H1 (cell line): ENCODE data around the gene KCNIP3. TPM values are rescaled to one million over a fixed set of nuclear protein-coding genes. Genes with fewer than 3 reads are reported as not detected.

Experiments used
- CTCF ChIA-PET: fragments of 300-600 bp; sonication (Branson Sonifier 250); formaldehyde crosslinking; loops from one replicate; lab custom pipeline; 2021; ENCODE audit not compliant: partially characterized antibody; lab: Charles Lee
- POLR2A ChIA-PET: fragments of 300-600 bp; sonication (Branson Sonifier 250); formaldehyde crosslinking; loops from one replicate; lab custom pipeline; 2021; ENCODE audit warnings: inconsistent platforms; ENCODE audit not compliant: partially characterized antibody; lab: Charles Lee
- DNase-seq, 2 experiments: peaks; one replicate each; pipeline versions ENCODE4 v3.0.0 to v3.0.0-alpha.2; 2010 to 2022; ENCODE audit warnings: low spot score in 2 of 2, low read depth in 1 of 2, mixed read lengths in 1 of 2
- FAIRE-seq: peaks from 2 replicates; lab custom pipeline; 2011; peaks lifted over from hg19 to GRCh38; lab: Jason Lieb, UNC
- H2AFZ ChIP-seq: 2 replicates; pipeline ENCODE4 v1.8.1; 2012; ENCODE audit warnings: low read length, inconsistent platforms
- H2AK5ac ChIP-seq: 2 replicates; pipeline ENCODE4 v1.6.1; 2013; ENCODE audit warnings: low read depth, low read length
- H2BK120ac ChIP-seq: replicated peaks from 2 replicates; pipeline ENCODE3; 2013; ENCODE audit warnings: low read depth, low read length, inconsistent platforms
- H2BK12ac ChIP-seq: 2 replicates; pipeline ENCODE4 v1.6.1; 2013; ENCODE audit warnings: low read depth, low read length
- H2BK15ac ChIP-seq: 2 replicates; pipeline ENCODE4 v1.6.1; 2013; ENCODE audit warnings: low read length
- H2BK20ac ChIP-seq: 2 replicates; pipeline ENCODE4 v1.6.1; 2013; ENCODE audit warnings: low read length
- H2BK5ac ChIP-seq: 2 replicates; pipeline ENCODE4 v1.6.1; 2013; ENCODE audit warnings: low read depth, low read length
- H3K14ac ChIP-seq: 2 replicates; pipeline ENCODE4 v1.6.1; 2013; ENCODE audit warnings: inconsistent platforms; ENCODE audit not compliant: insufficient read length
- H3K18ac ChIP-seq: 2 replicates; pipeline ENCODE4 v1.6.1; 2013; ENCODE audit warnings: low read length; ENCODE audit errors: extremely low read depth
- H3K23ac ChIP-seq: 2 replicates; pipeline ENCODE4 v1.6.1; 2013; ENCODE audit warnings: inconsistent platforms; ENCODE audit not compliant: insufficient read length
- H3K23me2 ChIP-seq: 2 replicates; pipeline ENCODE4 v1.6.1; 2013; ENCODE audit warnings: low read depth, low read length
- H3K27ac ChIP-seq: 2 replicates; pipeline ENCODE4 v1.6.1; 2011; ENCODE audit warnings: low read depth, low read length, inconsistent platforms
- H3K27me3 ChIP-seq, 4 experiments: replicated peaks in 1 of 4; 1 replicate in 1 of 4; 2 replicates in 3 of 4; pipeline versions ENCODE4 v1.6.1 to v1.8.1; 2011 to 2013; ENCODE audit warnings: low read length in 3 of 4, mild to moderate bottlenecking in 3 of 4, inconsistent platforms in 2 of 4, mixed read lengths in 2 of 4, moderate library complexity in 1 of 4; ENCODE audit not compliant: control insufficient read depth in 3 of 4, insufficient read depth in 3 of 4; ENCODE audit errors: extremely low read depth in 1 of 4
- H3K36me3 ChIP-seq, 4 experiments: 2 replicates each; pipeline versions ENCODE4 v1.6.1 to v1.8.1; 2011 to 2013; ENCODE audit warnings: mild to moderate bottlenecking in 4 of 4, low read length in 3 of 4, moderate library complexity in 2 of 4, control low read depth in 1 of 4, inconsistent platforms in 1 of 4; ENCODE audit not compliant: insufficient read depth in 4 of 4, control insufficient read depth in 2 of 4
- H3K4ac ChIP-seq: replicated peaks from 2 replicates; pipeline ENCODE3; 2013; ENCODE audit warnings: low read length, low read depth, mixed read lengths, inconsistent platforms; ENCODE audit not compliant: insufficient read length
- H3K4me1 ChIP-seq, 4 experiments: replicated peaks in 1 of 4; 1 replicate in 1 of 4; 2 replicates in 3 of 4; pipeline versions ENCODE4 v1.6.1 to v1.8.1; 2011 to 2013; ENCODE audit warnings: low read length in 3 of 4, inconsistent platforms in 2 of 4, mixed read lengths in 1 of 4; ENCODE audit not compliant: insufficient read depth in 4 of 4, control insufficient read depth in 3 of 4
- H3K4me2 ChIP-seq, 2 experiments: 2 replicates each; pipeline versions ENCODE4 v1.6.1 to v1.8.1; 2011 to 2013; ENCODE audit warnings: low read depth in 2 of 2, low read length in 2 of 2, control low read depth in 1 of 2, inconsistent platforms in 1 of 2, mild to moderate bottlenecking in 1 of 2; ENCODE audit not compliant: insufficient read depth in 1 of 2
- H3K4me3 ChIP-seq, 4 experiments: fragments of 200-600, 300-600 bp in 1 of 4; sonication (generic), shearing (Covaris generic), sonication (Bioruptor Twin) in 1 of 4; 2 replicates each; pipeline versions ENCODE4 v1.5.1 to v1.8.1; 2011 to 2016; ENCODE audit warnings: low read length in 4 of 4, low read depth in 3 of 4, control low read depth in 2 of 4, inconsistent platforms in 2 of 4, mild to moderate bottlenecking in 2 of 4, mixed read lengths in 1 of 4, moderate library complexity in 1 of 4; ENCODE audit not compliant: insufficient read depth in 2 of 4; ENCODE audit errors: extremely low read depth in 1 of 4
- H3K56ac ChIP-seq: replicated peaks from 2 replicates; pipeline ENCODE3; 2013; ENCODE audit warnings: low read depth, mild to moderate bottlenecking, mixed read lengths, low read length, inconsistent platforms; ENCODE audit not compliant: insufficient read length
- H3K79me1 ChIP-seq: 2 replicates; pipeline ENCODE4 v1.6.1; 2013; ENCODE audit warnings: low read depth, low read length, control low read depth
- H3K79me2 ChIP-seq, 2 experiments: 2 replicates each; pipeline versions ENCODE4 v1.6.1 to v1.8.1; 2012 to 2013; ENCODE audit warnings: low read length in 2 of 2, mild to moderate bottlenecking in 2 of 2, inconsistent platforms in 1 of 2; ENCODE audit not compliant: insufficient read depth in 2 of 2, control insufficient read depth in 1 of 2
- H3K9ac ChIP-seq, 4 experiments: replicated peaks in 1 of 4; 1 replicate in 1 of 4; 2 replicates in 3 of 4; pipeline versions ENCODE4 v1.6.1 to v1.8.1; 2011 to 2013; ENCODE audit warnings: low read depth in 3 of 4, low read length in 3 of 4, control low read depth in 2 of 4, mild to moderate bottlenecking in 2 of 4, moderate library complexity in 2 of 4, inconsistent platforms in 1 of 4; ENCODE audit errors: extremely low read depth in 1 of 4
- H3K9me3 ChIP-seq, 2 experiments: 2 replicates each; pipeline versions ENCODE4 v1.6.1 to v1.8.1; 2012 to 2013; ENCODE audit warnings: mild to moderate bottlenecking in 2 of 2, moderate library complexity in 2 of 2, control low read depth in 1 of 2, inconsistent platforms in 1 of 2, low read depth in 1 of 2, low read length in 1 of 2, mixed read lengths in 1 of 2; ENCODE audit not compliant: insufficient read depth in 2 of 2
- H4K20me1 ChIP-seq, 2 experiments: replicated peaks in 1 of 2; 2 replicates each; pipeline versions ENCODE3 to v1.8.1; 2011 to 2013; ENCODE audit warnings: inconsistent platforms in 2 of 2, low read length in 2 of 2, mild to moderate bottlenecking in 1 of 2; ENCODE audit not compliant: insufficient read depth in 2 of 2, control insufficient read depth in 1 of 2
- H4K5ac ChIP-seq: 2 replicates; pipeline ENCODE4 v1.6.1; 2013; ENCODE audit warnings: low read length, low read depth, mixed read lengths, inconsistent platforms; ENCODE audit not compliant: insufficient read length
- H4K8ac ChIP-seq: 2 replicates; pipeline ENCODE4 v1.8.0; 2013; ENCODE audit warnings: mild to moderate bottlenecking, moderate library complexity, low read length, inconsistent platforms; ENCODE audit not compliant: insufficient read depth; ENCODE audit errors: extremely low read depth
- H4K91ac ChIP-seq: replicated peaks from 2 replicates; pipeline ENCODE3; 2013; ENCODE audit warnings: low read length, mixed read lengths, inconsistent platforms; ENCODE audit not compliant: insufficient read length
- KDM1A ChIP-seq: fragments of 200-600, 300-600 bp; sonication (generic); IDR thresholded peaks from 2 replicates; pipeline ENCODE4 v1.7.1; 2016; ENCODE audit warnings: mild to moderate bottlenecking, low read length, borderline replicate concordance
- POLR2A ChIP-seq, 2 experiments: IDR thresholded peaks; 1 replicate in 1 of 2; 2 replicates in 1 of 2; pipeline ENCODE4 v1.6.1; 2011; ENCODE audit warnings: low read depth in 2 of 2, low read length in 2 of 2, mild to moderate bottlenecking in 2 of 2; ENCODE audit errors: control extremely low read depth in 1 of 2
- POU5F1 ChIP-seq: IDR thresholded peaks from 2 replicates; pipeline ENCODE4 v1.6.1; 2011; ENCODE audit warnings: low read depth, mild to moderate bottlenecking, low read length, moderate library complexity
- WGBS, 2 experiments: shearing (Covaris generic) in 1 of 2; methylation state at CpG; one replicate each; pipeline versions ENCODE4 v1.1.6 to v1.1.7; 2013 to 2015; ENCODE audit warnings: low lambda C conversion rate in 2 of 2, mixed read lengths in 2 of 2, inconsistent platforms in 1 of 2, low coverage in 1 of 2, missing lambda C conversion rate in 1 of 2; ENCODE audit not compliant: insufficient replicate concordance in 2 of 2, insufficient coverage in 1 of 2, insufficient read length in 1 of 2; ENCODE audit errors: extremely low coverage in 1 of 2, missing lambda C conversion rate in 1 of 2; 5-methylcytosine and 5-hydroxymethylcytosine counted together
- polyA plus RNA-seq, 7 experiments: library from polyadenylated mRNA; depleted of rRNA in 3 of 7; stranded (reverse) in 5 of 7; unstranded in 2 of 7; fragments of >200 nt in 5 of 7; fragments of 200-250 nt in 2 of 7; gene quantifications; 1 replicate in 5 of 7; 2 replicates in 1 of 7; 4 replicates in 1 of 7; pipeline versions ENCODE4 v1.2.1 to v1.2.3, GENCODE V29; 2011 to 2013; ENCODE audit warnings: missing spikeins in 2 of 7, mixed read lengths in 2 of 7
- total RNA-seq: library from RNA; stranded (reverse); fragmentation: NEBNext Ultra II Directional; extraction: Animal tissue kit (Norgen Biotek cat#: 25700); gene quantifications from 2 replicates; pipeline ENCODE4 v1.2.1, GENCODE V29; 2021

KCNIP3 gene
- total and polyA plus RNA-seq, 2 of the 8 experiments (the other 6 are each of a cell fraction or from before 2014, with no cell fraction given): 0.33 to 1.9 TPM

- peaks cover 68 to 97% of the 10 kb centered on the region in 2 experiments; a peak in 3 of 4 replicates for H3K9me3 ChIP-seq
- ChIA-PET CTCF (no interaction called here), POLR2A (no interaction called here)
- no peak overlapping the region for H3K18ac ChIP-seq
- no peak overlapping the region for H2BK5ac ChIP-seq
- H3K56ac ChIP-seq: no peak overlapping the region
- no peak overlapping the region for H3K9ac ChIP-seq
- H3K4me1 ChIP-seq: no peaks in the 10 kb centered on the region
- H3K27ac ChIP-seq: no peak overlapping the region
- H2BK20ac ChIP-seq: no peak overlapping the region
- H3K27me3 ChIP-seq: no peaks in the 10 kb centered on the region
- no peak overlapping the region for H3K14ac ChIP-seq
- H3K23me2 ChIP-seq: no peaks in the 10 kb centered on the region
- H2BK12ac ChIP-seq: no peak overlapping the region
- H4K5ac ChIP-seq: no peak overlapping the region
- no peak overlapping the region for H2AK5ac ChIP-seq
- H3K36me3 ChIP-seq: no peaks in the 10 kb centered on the region
- FAIRE-seq: no peak
- H3K4me2 ChIP-seq: no peak overlapping the region
- WGBS, 2 experiments: 79% methylated on average over 9 of the region's 12 CpGs; no CpG with 5 or more reads in 1 of the 2 experiments
- no peak overlapping the region for H3K4me3 ChIP-seq
- no peak overlapping the region for H3K23ac ChIP-seq
- no peaks in the 10 kb centered on the region for H3K79me1 ChIP-seq
- no peak overlapping the region for H2BK120ac ChIP-seq
- no peak overlapping the region for H2BK15ac ChIP-seq
- no peak overlapping the region for H4K8ac ChIP-seq
- no peak for DNase-seq
- H2AFZ ChIP-seq: no peak overlapping the region
- no peaks in the 10 kb centered on the region for H4K20me1 ChIP-seq
- TF ChIP-seq POU5F1 (no peak), POLR2A (IDR thresholded peaks at IDR 0.05; ENCODE audit: control extremely low read depth in 1 of 2, low read depth in 2 of 2, low read length in 2 of 2) (no peak), KDM1A (no peak)
- no peaks in the 10 kb centered on the region for H3K79me2 ChIP-seq
- H4K91ac ChIP-seq: no peak overlapping the region
- H3K4ac ChIP-seq: no peak overlapping the region
Observed at GRCh38 chr2:95317665-95318425, 20.7 kb downstream of the KCNIP3 start.
